RWPE1 (cell line): Measurements from ENCODE around the gene ENTR1.

Experiments
- CTCF ChIA-PET: fragments of 350-600 bp; sonication (Branson Sonifier 250); formaldehyde crosslinking; extraction: SDS; loops from one replicate; lab custom pipeline; 2021; lab: Yijun Ruan, JAX
- POLR2A ChIA-PET: fragments of 400-600 bp; formaldehyde crosslinking; extraction: SDS; loops from one replicate; lab custom pipeline; 2020; ENCODE audit warnings: antibody characterized with exemption; ENCODE audit not compliant: low non-redundant PET; lab: Yijun Ruan, JAX
- DNase-seq: peaks from one replicate; pipeline ENCODE4 v3.0.0; 2012; ENCODE audit warnings: low spot score
- H3K27ac ChIP-seq: fragments of 450-650 bp; 2 replicates; pipeline ENCODE4 v1.5.1; 2017
- CTCF ChIP-seq: fragments of 450-650 bp; conservative IDR thresholded peaks from 2 replicates; pipeline ENCODE4 v1.5.1; 2017; ENCODE audit warnings: low read depth, mild to moderate bottlenecking

Gene ENTR1

GRCh38 chr9:136400038-136400834 lies 10.2 kb downstream of the ENTR1 start, which contains the start of gene SNAPC4:
SNAPC4 (minus strand) TSS chr9:136400170; CDS start chr9:136398428, 1,742 bp downstream.
- CTCF ChIA-PET: interaction anchor here (0.5 to 3.3 kb wide), 13 partner anchors 9 to 329 kb away, joined by 3 to 18 read pairs (median 4); partner anchors contain the start of genes DNLZ, ENTR1 and PMPCA
- H3K27ac ChIP-seq: peak within 1 kb of the TSS; percentile 79
- peak; percentile 100 for TF ChIP-seq CTCF
- POLR2A ChIA-PET: no interaction called here
- DNase-seq: peak; percentile 95

GRCh38 chr9:136399176-136400037 lies 11.0 kb downstream of the ENTR1 start:
- TF ChIP-seq CTCF: no peak
- ChIA-PET CTCF (interaction anchor here (0.5 to 3.3 kb wide), 5 partner anchors 10 to 330 kb away, joined by 3 to 18 read pairs (median 3); partner anchors contain the start of genes CCDC187, DNLZ, ENTR1 and PMPCA), POLR2A (no interaction called here)
- peak; percentile 61 for DNase-seq
- peak overlapping the region; percentile 79 for H3K27ac ChIP-seq

- peak overlapping the region; percentile 79 for H3K27ac ChIP-seq
- ChIA-PET CTCF (interaction anchor here (0.5 to 0.7 kb wide), 2 partner anchors 11 to 24 kb away, joined by 3 read pairs; no protein-coding TSS in a partner anchor), POLR2A (no interaction called here)
- no peak for DNase-seq
- TF ChIP-seq CTCF: no peak
Observed at GRCh38 chr9:136398286-136398685, 12.1 kb downstream of the ENTR1 start.

GRCh38 chr9:136397643-136398042 lies 12.8 kb downstream of the ENTR1 start:
- ChIA-PET CTCF (interaction anchor here (0.7 to 1.0 kb wide), 3 partner anchors 10 to 34 kb away, joined by 3 read pairs; partner anchors contain the start of gene DNLZ), POLR2A (no interaction called here)
- peak overlapping the region; percentile 79 for H3K27ac ChIP-seq
- TF ChIP-seq CTCF: no peak
- no peak for DNase-seq

- no peak for TF ChIP-seq CTCF
- POLR2A ChIA-PET: no interaction called here
- DNase-seq: no peak
- CTCF ChIA-PET: interaction anchor here (1.2 kb wide), 2 partner anchors 32 to 84 kb away, joined by 4 read pairs; partner anchors contain the start of gene DNLZ
- peak overlapping the region; percentile 2; the same call in 1 of the 2 replicates for H3K27ac ChIP-seq
Observed at GRCh38 chr9:136396219-136396515, 14.2 kb downstream of the ENTR1 start.
